ENCODE measurements around the gene KSR2. TPM values are rescaled to one million over a fixed set of nuclear protein-coding genes. Genes with fewer than 3 reads are reported as not detected.
A peak's percentile ranks its signal among the peaks of the same experiment; 100 is the strongest.

KSR2 gene
- total and polyA plus RNA-seq, 2 of the 13 experiments (the other 11 are each of a cell fraction or from before 2014, with no cell fraction given): 0.02 TPM; not detected in 1

GRCh38 chr12:118016424-118017264 lies 47.9 kb upstream of the KSR2 start, which contains the start of gene RFC5 (continued):
- TF ChIP-seq ZNF816 (CRISPR knock-in tag; IDR thresholded peaks at IDR 0.05; ENCODE audit: borderline replicate concordance) (no peak), NR0B2 (CRISPR knock-in tag; IDR thresholded peaks at IDR 0.05) (peak; percentile 74), ZNF749 (CRISPR knock-in tag; IDR thresholded peaks at IDR 0.05; ENCODE audit: borderline replicate concordance) (0 out of 2 replicates have a peak, but pooled peaks have one; percentile 41), CBX5 (CRISPR knock-in tag; IDR thresholded peaks at IDR 0.05; ENCODE audit: borderline replicate concordance) (0 out of 2 replicates have a peak, but pooled peaks have one; percentile 61), IRF2 (CRISPR knock-in tag; IDR thresholded peaks at IDR 0.05) (peak; percentile 61; the same call in 1 of the 2 replicates), STAT5B (CRISPR knock-in tag; IDR thresholded peaks at IDR 0.05) (no peak), SP4 (CRISPR knock-in tag; IDR thresholded peaks at IDR 0.05) (peak; percentile 73), CHCHD3 (CRISPR knock-in tag; IDR thresholded peaks at IDR 0.05) (peak; percentile 49; the same call in 1 of the 2 replicates), CEBPZ (IDR thresholded peaks at IDR 0.05; ENCODE audit: low read length) (no peak), ZNF326 (CRISPR knock-in tag; IDR thresholded peaks at IDR 0.05; ENCODE audit: borderline replicate concordance) (no peak), BORCS8-MEF2B (CRISPR knock-in tag; IDR thresholded peaks at IDR 0.05) (peak; percentile 77), ZNF234 (CRISPR knock-in tag; conservative IDR thresholded peaks at IDR 0.05) (no peak), ZNF143 (CRISPR knock-in tag; IDR thresholded peaks at IDR 0.05) (no peak), THAP7 (CRISPR knock-in tag; IDR thresholded peaks at IDR 0.05) (0 out of 2 replicates have a peak, but pooled peaks have one; percentile 44), SETDB1 (CRISPR knock-in tag; IDR thresholded peaks at IDR 0.05; ENCODE audit: borderline replicate concordance) (no peak), ZNF263 (CRISPR knock-in tag; IDR thresholded peaks at IDR 0.05) (peak; percentile 42; the same call in 1 of the 2 replicates), ZXDC (CRISPR knock-in tag; IDR thresholded peaks at IDR 0.05) (peak; percentile 51; the same call in 1 of the 2 replicates), MTA3 (CRISPR knock-in tag; IDR thresholded peaks at IDR 0.05) (no peak), ZNF446 (CRISPR knock-in tag; IDR thresholded peaks at IDR 0.05) (no peak), THAP8 (CRISPR knock-in tag; IDR thresholded peaks at IDR 0.05; ENCODE audit: borderline replicate concordance) (no peak), ZNF83 (CRISPR knock-in tag; IDR thresholded peaks at IDR 0.05; ENCODE audit: borderline replicate concordance) (peak; percentile 46; the same call in 1 of the 2 replicates)

All from HepG2 (cell line).